Heart left ventricle (tissue), 16 donors: Measurements from ENCODE around the gene MVB12B. TPM values are rescaled to one million over a fixed set of nuclear protein-coding genes. Genes with fewer than 3 reads are reported as not detected.

Source experiments
- ATAC-seq, 4 donors: fragments of 200-7000 bp; cut with Tn5 transposase; one replicate each; pipeline ENCODE4 v1.9.1; 2020 to 2022; ENCODE audit warnings: moderate library complexity in 4 of 4, mild to moderate bottlenecking in 3 of 4, moderate number of reproducible peaks in 1 of 4
- DNase-seq, 5 donors: peaks; one replicate each; pipeline ENCODE4 v3.0.0-alpha.2; 2020
- H3K27ac ChIP-seq, 12 donors: fragments of 200-600 bp; sonication (generic) in 4 of 12; one replicate each; pipeline versions ENCODE4 v1.5.0 to v1.8.0; 2016 to 2022; ENCODE audit warnings: mild to moderate bottlenecking in 2 of 12
- H3K27me3 ChIP-seq, 9 donors: fragments of 200-600 bp; sonication (generic) in 2 of 9; one replicate each; pipeline versions ENCODE4 v1.5.1 to v1.8.0; 2016 to 2022; ENCODE audit warnings: mild to moderate bottlenecking in 3 of 9
- H3K36me3 ChIP-seq, 9 donors: fragments of 200-600 bp; sonication (generic) in 2 of 9; one replicate each; pipeline versions ENCODE4 v1.5.0 to v1.8.0; 2018 to 2022; ENCODE audit warnings: mild to moderate bottlenecking in 2 of 9
- H3K4me1 ChIP-seq, 12 donors: fragments of 200-600 bp; sonication (generic) in 4 of 12; one replicate each; pipeline versions ENCODE4 v1.5.0 to v1.8.0; 2016 to 2022; ENCODE audit warnings: mild to moderate bottlenecking in 3 of 12
- H3K4me3 ChIP-seq, 12 donors: fragments of 200-600 bp; sonication (generic) in 4 of 12; one replicate each; pipeline versions ENCODE4 v1.5.0 to v1.8.0; 2017 to 2022; ENCODE audit warnings: mild to moderate bottlenecking in 9 of 12, moderate library complexity in 4 of 12
- H3K9me3 ChIP-seq, 12 donors: fragments of 200-600 bp; sonication (generic) in 4 of 12; one replicate each; pipeline versions ENCODE4 v1.5.0 to v1.8.0; 2016 to 2022; ENCODE audit warnings: mild to moderate bottlenecking in 1 of 12
- CTCF ChIP-seq, 12 donors: fragments of 200-600 bp; sonication (generic) in 4 of 12; IDR thresholded peaks; one replicate each; pipeline versions ENCODE4 v1.5.0 to v1.8.0; 2018 to 2022; ENCODE audit warnings: antibody characterized with exemption in 12 of 12, mild to moderate bottlenecking in 5 of 12
- POLR2A ChIP-seq, 2 donors: fragments of 450-650 bp; IDR thresholded peaks; one replicate each; pipeline ENCODE4 v1.6.1; 2017; ENCODE audit warnings: antibody characterized with exemption in 2 of 2, mild to moderate bottlenecking in 2 of 2, moderate library complexity in 2 of 2
- WGBS, 4 donors: extraction: QIAGEN DNeasy Blood & Tissue Kit in 2 of 4; methylation state at CpG; one replicate each; pipeline versions ENCODE4 v1.1.5 to v1.1.7; 2013 to 2018; 5-methylcytosine and 5-hydroxymethylcytosine counted together
- intact Hi-C, 10 donors: fragments of 100-400 bp; cut with DNase I; formaldehyde crosslinking; loops; one replicate each; pipeline versions ENCODE4 v1.11.1 to v1.14.2; 2022
- polyA plus RNA-seq, 2 donors: library from polyadenylated mRNA; stranded (reverse); fragments of 200-250 nt; gene quantifications; one replicate each; pipeline ENCODE4 v1.2.3, GENCODE V29; 2013
- total RNA-seq, 9 donors: library from RNA; depleted of rRNA in 2 of 9; stranded (reverse); fragments of >200 nt in 2 of 9; fragmentation: NEBNext Ultra II Directional in 3 of 9; extraction: Animal tissue kit (Norgen Biotek cat#: 25700) in 3 of 9; gene quantifications; one replicate each; pipeline versions ENCODE4 v1.1.0 to v1.2.4, GENCODE V29; 2016 to 2023
- donor health status: ischemic (EF 13 %, LVEDD 7.1; RV severe dilation, severe dysfunction).
- donor health status: healthy with polysubstance abuse.
- donor health status: DM: no; HTN: yes; CAD: no.
- donor health status: DM: no; HTN: no; CAD: no.
- donor health status: ischemic (EF 25% LVEDD 6.9; RV normal size, moderate dysfunction).
- donor health status: ischemic (EF 25% LVEDD 5.7; RV mildly dilated, moderate dysfunction).
- donor health status: healthy.
- donor health status: DM: yes; HTN: yes; CAD: no.
- donor health status: ischemic (EF 35%, LVEDD 5.7; RV mildly dilated, moderate dysfunction).
- donor health status: nonischemic (EF 11% LVEDD 7.7; RV severe dilation, severe dysfunction).
- donor health status: DM: yes; HTN: yes; CAD: no.
- donor health status: PGD.
- donor health status: ischemic (EF 29% LVEDD 5.4; RV normal size, mild dysfunction).
- donor health status: nonischemic (EF 23%, LVEDD 6.1; RV moderate dilation, normal function).

The MVB12B gene
- total and polyA plus RNA-seq, 11 donors, result 4.9 to 16.2 (median 11.0) TPM

DNA sequence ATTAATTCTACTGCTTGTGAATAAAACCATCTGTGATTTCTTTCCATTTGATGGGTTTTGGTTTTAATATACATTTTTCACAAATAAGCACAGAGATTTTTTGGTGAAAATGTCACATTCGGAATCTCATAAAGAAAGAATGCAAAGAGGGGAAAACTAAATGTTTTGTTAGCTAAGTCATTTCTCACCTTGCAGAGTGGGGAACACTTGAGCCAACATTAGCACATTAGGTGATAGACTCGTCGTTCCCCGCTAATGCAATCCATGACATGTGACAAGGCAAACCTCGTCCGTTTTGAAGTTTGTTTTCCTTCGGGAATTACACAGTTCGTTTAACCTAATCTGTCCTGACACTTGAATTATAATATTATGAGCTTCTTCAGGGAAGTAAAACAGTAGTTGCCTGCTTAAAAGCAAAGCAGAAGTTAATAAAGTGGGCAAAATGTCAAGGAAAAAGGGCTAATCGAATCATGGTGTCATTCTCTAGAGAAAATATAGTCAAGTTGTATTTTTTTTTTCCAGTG is 191.3 kb downstream of the MVB12B start:
- Histone ChIP-seq H3K27me3 (peaks cover 22 to 98% (median 46%) of the 10 kb centered on the region in 9 donors), H3K27ac (peak overlapping the region in 6 of 12 donors; percentile 62 to 85 (median 70)), H3K4me1 (peaks cover 0 to 39% (median 13%) of the 10 kb centered on the region in 12 donors), H3K36me3 (no peaks in the 10 kb centered on the region), H3K9me3 (no peaks in the 10 kb centered on the region), H3K4me3 (peak overlapping the region in 5 of 12 donors; percentile 38 to 55 (median 52))
- intact Hi-C loops, result loop anchor here in 2 of 10 donors (5.0 kb wide), 1 partner anchor 34 kb away; no protein-coding TSS in a partner anchor
- no peak for ATAC-seq
- no peak for TF ChIP-seq CTCF (IDR thresholded peaks at IDR 0.05)
- no peak for TF ChIP-seq POLR2A (IDR thresholded peaks at IDR 0.05)
- DNase-seq, result no peak
- whole genome bisulfite sequencing, 4 donors, result 15 to 20% (median 18%) methylated on average over 9 of the region's 9 CpGs

- Histone ChIP-seq H3K36me3 (no peaks in the 10 kb centered on the region), H3K4me3 (no peak overlapping the region), H3K27ac (no peak overlapping the region), H3K9me3 (no peaks in the 10 kb centered on the region), H3K27me3 (peaks cover 16 to 96% (median 41%) of the 10 kb centered on the region in 9 donors), H3K4me1 (peaks cover 0 to 46% (median 15%) of the 10 kb centered on the region in 12 donors)
- ATAC-seq, result no peak
- DNase-seq, result no peak
- 87 to 90% (median 88%) methylated on average over 7 of the region's 7 CpGs for WGBS, 4 donors
- TF ChIP-seq CTCF (IDR thresholded peaks at IDR 0.05) (no peak), POLR2A (IDR thresholded peaks at IDR 0.05) (no peak)
- intact Hi-C loops, result loop anchor here in 2 of 10 donors (5.0 kb wide), 1 partner anchor 34 kb away; no protein-coding TSS in a partner anchor
These were observed 192.1 kb downstream of the MVB12B start for GRCh38 chr9:126518763-126519162.

DNA sequence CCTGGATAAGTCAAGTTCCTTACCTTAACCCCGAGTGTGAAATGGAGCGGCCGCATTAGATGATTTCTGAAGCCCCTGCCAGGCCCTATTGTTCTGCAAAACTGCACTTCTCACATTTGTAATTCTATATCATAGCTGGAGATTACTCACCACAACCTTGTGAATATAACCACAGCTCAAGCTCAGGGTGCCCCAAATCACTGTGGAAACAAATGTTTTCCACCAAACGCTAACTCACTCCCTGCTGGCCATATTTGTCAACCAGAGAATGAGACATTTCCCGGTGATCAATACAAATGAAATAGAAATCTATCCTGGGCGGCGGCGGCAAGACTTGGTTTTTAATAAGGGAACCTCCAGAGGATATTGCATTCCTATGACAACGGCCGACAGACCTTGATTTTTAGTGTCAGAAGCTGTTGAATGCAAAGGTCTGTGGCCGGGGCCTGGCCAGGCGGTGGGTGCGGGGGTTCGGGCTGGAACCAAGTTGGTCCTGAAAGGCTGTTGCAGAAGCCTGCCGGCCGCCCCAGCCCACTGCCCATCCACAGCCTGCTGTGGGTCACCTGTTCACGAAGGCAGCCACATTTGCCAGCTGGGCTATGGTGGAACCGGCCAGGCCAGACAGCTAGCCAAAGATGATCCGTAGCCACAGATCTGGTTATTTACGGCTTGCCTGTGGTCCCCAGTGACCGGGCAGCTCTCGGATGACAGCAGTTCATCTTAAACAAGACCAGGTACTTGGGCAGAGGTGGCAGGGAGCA is 193.2 kb downstream of the MVB12B start:
- TF ChIP-seq POLR2A (IDR thresholded peaks at IDR 0.05), result no peak
- TF ChIP-seq CTCF (IDR thresholded peaks at IDR 0.05), result no peak
- Histone ChIP-seq H3K4me3 (no peak overlapping the region), H3K27me3 (peaks cover 16 to 96% (median 33%) of the 10 kb centered on the region in 9 donors), H3K27ac (no peak overlapping the region), H3K36me3 (no peaks in the 10 kb centered on the region), H3K4me1 (peaks cover 0 to 45% (median 13%) of the 10 kb centered on the region in 12 donors), H3K9me3 (no peaks in the 10 kb centered on the region)
- intact Hi-C loops, result loop anchor here in 2 of 10 donors (5.0 kb wide), 1 partner anchor 32 kb away; no protein-coding TSS in a partner anchor
- WGBS, 4 donors, result 85 to 91% (median 87%) methylated on average over 20 to 22 of the region's 22 CpGs
- DNase-seq (no peak), ATAC-seq (no peak)

DNA sequence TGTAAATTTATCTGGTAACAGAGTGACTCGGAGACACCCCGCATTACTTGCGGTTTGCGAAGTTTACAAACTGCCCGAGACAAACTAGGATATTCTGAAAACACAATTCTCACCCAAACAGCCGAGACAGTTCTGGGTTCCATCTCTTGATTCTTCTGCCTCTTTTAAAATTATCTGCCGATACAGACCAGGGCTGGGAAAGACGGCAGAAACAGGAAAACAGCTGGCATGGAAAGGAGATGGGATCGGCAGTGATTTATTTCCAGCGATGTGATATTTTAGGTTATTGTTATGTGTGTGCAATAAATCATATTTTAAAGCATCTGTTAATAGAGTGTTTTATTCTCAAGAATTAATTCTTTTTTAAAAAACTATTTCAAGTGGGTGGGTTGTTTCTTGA is 193.8 kb downstream of the MVB12B start:
- no peaks in the 10 kb centered on the region for H3K36me3 ChIP-seq
- H3K4me3 ChIP-seq, result no peak overlapping the region
- WGBS, 4 donors, result 67 to 81% (median 77%) methylated on average over 10 of the region's 10 CpGs
- intact Hi-C loops, result no loop called here
- no peak overlapping the region for H3K27ac ChIP-seq
- ATAC-seq (no peak), DNase-seq (no peak)
- H3K27me3 ChIP-seq, result peaks cover 12 to 96% (median 31%) of the 10 kb centered on the region in 9 donors
- H3K9me3 ChIP-seq, result no peaks in the 10 kb centered on the region
- TF ChIP-seq POLR2A (IDR thresholded peaks at IDR 0.05) (no peak), CTCF (IDR thresholded peaks at IDR 0.05) (no peak)
- peaks cover 0 to 45% (median 13%) of the 10 kb centered on the region in 12 donors for H3K4me1 ChIP-seq
